Prostate gland (tissue), 2 donors: ENCODE data around the gene NXPE1. TPM values are rescaled to one million over a fixed set of nuclear protein-coding genes. Genes with fewer than 3 reads are reported as not detected.

ENCODE experiments used
- DNase-seq: peaks from one replicate; pipeline ENCODE4 v3.0.0-alpha.2; 2019; ENCODE audit warnings: low spot score
- H3K27ac ChIP-seq, 2 donors: fragments of 200-600 bp; sonication (generic); 2 replicates each; pipeline ENCODE4 v1.5.1; 2017 to 2019
- H3K27me3 ChIP-seq: fragments of 200-600 bp; sonication (generic); replicated peaks from 2 replicates; pipeline ENCODE4 v1.5.1; 2019; ENCODE audit not compliant: insufficient read depth
- H3K36me3 ChIP-seq, 2 donors: fragments of 200-600 bp; sonication (generic); 1 replicate in 1 of 2; 2 replicates in 1 of 2; pipeline versions ENCODE4 v1.5.1 to v1.8.1; 2017 to 2019
- H3K4me1 ChIP-seq: fragments of 200-600 bp; sonication (generic); replicated peaks from 2 replicates; pipeline ENCODE4 v1.5.1; 2019
- H3K4me3 ChIP-seq, 2 donors: fragments of 200-600 bp; sonication (generic); 2 replicates each; pipeline ENCODE4 v1.5.1; 2017 to 2019
- H3K9me3 ChIP-seq: fragments of 200-600 bp; sonication (generic); 2 replicates; pipeline ENCODE4 v1.5.1; 2017
- POLR2A ChIP-seq: fragments of 450-650 bp; IDR thresholded peaks from one replicate; pipeline ENCODE4 v1.6.1; 2016; ENCODE audit warnings: antibody characterized with exemption, mild to moderate bottlenecking
- POLR2AphosphoS5 ChIP-seq: sonication (generic); formaldehyde crosslinking; IDR thresholded peaks from one replicate; pipeline ENCODE4 v1.6.1; 2017; ENCODE audit warnings: antibody characterized with exemption
- WGBS: methylation state at CpG from one replicate; pipeline ENCODE4 v1.1.5; 2018; 5-methylcytosine and 5-hydroxymethylcytosine counted together
- intact Hi-C: fragments of 100-400 bp; cut with DNase I; formaldehyde crosslinking; loops from one replicate; pipeline ENCODE4 v1.14.2; 2022
- total RNA-seq, 2 donors: library from RNA; depleted of rRNA; stranded (reverse); fragments of >200 nt; gene quantifications; one replicate each; pipeline ENCODE4 v1.1.0, GENCODE V29; 2016
- TF ChIP-seq, protein P1 (sequence below), 4 experiments: fragments of 200-600 bp in 2 of 4; fragments of 450-650 bp in 2 of 4; sonication (generic) in 2 of 4; IDR thresholded peaks; 1 replicate in 3 of 4; 2 replicates in 1 of 4; pipeline ENCODE4 v1.5.1; 2016 to 2019; ENCODE audit warnings: antibody characterized with exemption in 4 of 4, mild to moderate bottlenecking in 2 of 4, moderate library complexity in 2 of 4

The NXPE1 gene
- total RNA-seq, 2 donors from 2014 or later, result 0.09 to 3.0 TPM

DNA sequence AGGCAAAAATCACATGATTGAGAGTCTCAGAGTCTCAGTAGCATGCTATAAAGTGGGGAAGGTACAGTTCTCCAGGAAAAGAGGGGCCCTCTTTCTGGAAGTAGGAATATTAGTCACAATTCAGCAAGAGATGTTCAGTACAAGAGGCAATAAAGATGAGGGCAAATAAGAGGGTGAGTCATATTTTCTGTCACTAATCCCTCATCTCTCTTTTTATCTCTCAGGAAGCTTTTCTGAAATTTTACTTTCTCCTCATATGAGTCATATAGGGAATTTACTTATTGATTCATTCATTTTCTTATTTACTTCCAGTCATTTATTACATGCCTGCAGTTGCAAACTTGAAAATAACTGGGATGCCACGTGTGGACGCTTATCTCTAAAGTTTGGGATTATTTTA lies 3.4 kb upstream of the NXPE1 start:
- WGBS, result 63% methylated on average over 2 of the region's 2 CpGs

DNA sequence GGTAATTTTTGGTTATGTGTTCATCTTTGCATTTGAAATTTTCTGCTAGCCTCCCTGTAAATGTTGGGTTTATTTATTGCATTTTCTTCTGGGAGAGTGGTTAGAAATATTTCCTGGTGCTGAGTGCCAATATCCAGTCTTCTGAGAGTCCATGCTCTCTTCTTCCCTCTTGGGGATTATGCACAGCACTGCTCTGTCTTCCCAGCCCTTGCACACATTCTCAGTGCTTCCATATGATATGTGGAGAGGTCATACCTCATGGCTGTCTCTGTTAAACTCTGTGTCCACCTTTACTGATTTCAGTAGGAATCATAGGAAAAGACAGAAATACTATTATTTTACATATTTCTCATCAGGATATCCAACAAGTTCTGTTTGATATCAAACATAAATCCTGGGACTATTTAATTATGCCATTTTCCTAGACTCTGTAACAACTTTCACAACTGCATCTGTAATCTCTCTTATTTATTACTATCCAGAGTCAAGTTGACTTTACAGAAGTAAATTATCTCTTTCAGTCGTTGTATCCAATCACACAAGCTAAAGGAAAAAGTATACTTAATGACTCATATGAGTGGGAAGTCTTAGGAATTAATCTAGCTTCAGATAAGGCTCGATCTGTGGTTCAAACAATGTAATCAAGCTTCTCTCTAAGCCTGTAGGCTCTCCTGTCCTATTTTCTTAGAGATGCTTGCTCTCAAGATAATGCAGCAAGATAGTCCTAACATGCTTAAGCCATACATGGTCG lies 2.7 kb upstream of the NXPE1 start:
- no peaks in the 10 kb centered on the region for H3K36me3 ChIP-seq
- H3K27me3 ChIP-seq, result no peaks in the 10 kb centered on the region
- H3K4me3 ChIP-seq, result no peak overlapping the region
- no peak overlapping the region for H3K27ac ChIP-seq
- H3K4me1 ChIP-seq, result no peaks in the 10 kb centered on the region
- H3K9me3 ChIP-seq, result no peaks in the 10 kb centered on the region
- 39% methylated on average over 3 of the region's 3 CpGs for WGBS
- intact Hi-C loops, result no loop called here
- no peak for DNase-seq
- TF ChIP-seq, protein P1, sequence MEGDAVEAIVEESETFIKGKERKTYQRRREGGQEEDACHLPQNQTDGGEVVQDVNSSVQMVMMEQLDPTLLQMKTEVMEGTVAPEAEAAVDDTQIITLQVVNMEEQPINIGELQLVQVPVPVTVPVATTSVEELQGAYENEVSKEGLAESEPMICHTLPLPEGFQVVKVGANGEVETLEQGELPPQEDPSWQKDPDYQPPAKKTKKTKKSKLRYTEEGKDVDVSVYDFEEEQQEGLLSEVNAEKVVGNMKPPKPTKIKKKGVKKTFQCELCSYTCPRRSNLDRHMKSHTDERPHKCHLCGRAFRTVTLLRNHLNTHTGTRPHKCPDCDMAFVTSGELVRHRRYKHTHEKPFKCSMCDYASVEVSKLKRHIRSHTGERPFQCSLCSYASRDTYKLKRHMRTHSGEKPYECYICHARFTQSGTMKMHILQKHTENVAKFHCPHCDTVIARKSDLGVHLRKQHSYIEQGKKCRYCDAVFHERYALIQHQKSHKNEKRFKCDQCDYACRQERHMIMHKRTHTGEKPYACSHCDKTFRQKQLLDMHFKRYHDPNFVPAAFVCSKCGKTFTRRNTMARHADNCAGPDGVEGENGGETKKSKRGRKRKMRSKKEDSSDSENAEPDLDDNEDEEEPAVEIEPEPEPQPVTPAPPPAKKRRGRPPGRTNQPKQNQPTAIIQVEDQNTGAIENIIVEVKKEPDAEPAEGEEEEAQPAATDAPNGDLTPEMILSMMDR (IDR thresholded peaks at IDR 0.05), result no peak
- TF ChIP-seq POLR2A (no peak), POLR2AphosphoS5 (no peak)

More for the DNA sequence above, 3.4 kb upstream of the NXPE1 start:
- no peak overlapping the region for H3K27ac ChIP-seq
- H3K4me1 ChIP-seq, result no peaks in the 10 kb centered on the region
- no peaks in the 10 kb centered on the region for H3K27me3 ChIP-seq
- no peak for TF ChIP-seq POLR2AphosphoS5
- TF ChIP-seq POLR2A, result no peak
- TF ChIP-seq, protein P1 (IDR thresholded peaks at IDR 0.05), result no peak
- H3K36me3 ChIP-seq, result no peaks in the 10 kb centered on the region
- DNase-seq, result no peak
- H3K4me3 ChIP-seq, result no peak overlapping the region
- intact Hi-C loops, result no loop called here
- H3K9me3 ChIP-seq, result no peaks in the 10 kb centered on the region

GRCh38 chr11:114556135-114556534 lies 3.5 kb downstream of the NXPE1 start:
- WGBS, result 15% methylated on average over 1 of the region's 1 CpG
- DNase-seq, result no peak
- Histone ChIP-seq H3K27ac (no peak overlapping the region), H3K4me1 (no peaks in the 10 kb centered on the region), H3K4me3 (no peak overlapping the region), H3K9me3 (no peaks in the 10 kb centered on the region), H3K27me3 (no peaks in the 10 kb centered on the region), H3K36me3 (no peaks in the 10 kb centered on the region)
- TF ChIP-seq, protein P1 (IDR thresholded peaks at IDR 0.05), result no peak
- TF ChIP-seq POLR2AphosphoS5, result no peak
- TF ChIP-seq POLR2A, result no peak
- intact Hi-C loops, result no loop called here

GRCh38 chr11:114553642-114554041 lies 6.0 kb downstream of the NXPE1 start:
- no peak overlapping the region for H3K27ac ChIP-seq
- H3K9me3 ChIP-seq, result no peaks in the 10 kb centered on the region
- H3K27me3 ChIP-seq, result no peaks in the 10 kb centered on the region
- no peaks in the 10 kb centered on the region for H3K36me3 ChIP-seq
- H3K4me3 ChIP-seq, result no peak overlapping the region
- no peak for DNase-seq
- WGBS, result 83% methylated on average over 2 of the region's 2 CpGs
- no peaks in the 10 kb centered on the region for H3K4me1 ChIP-seq
- intact Hi-C loops, result no loop called here
- TF ChIP-seq POLR2AphosphoS5, result no peak
- TF ChIP-seq, protein P1 (IDR thresholded peaks at IDR 0.05), result no peak
- no peak for TF ChIP-seq POLR2A

- 75% methylated on average over 4 of the region's 4 CpGs for WGBS
- TF ChIP-seq, protein P1 (IDR thresholded peaks at IDR 0.05), result no peak
- no peak for TF ChIP-seq POLR2A
- TF ChIP-seq POLR2AphosphoS5, result no peak
Observed at GRCh38 chr11:114551060-114551459, 8.6 kb downstream of the NXPE1 start.

More at GRCh38 chr11:114551060-114551459, 8.6 kb downstream of the NXPE1 start:
- Histone ChIP-seq H3K4me3 (no peak overlapping the region), H3K27me3 (no peaks in the 10 kb centered on the region), H3K36me3 (no peaks in the 10 kb centered on the region), H3K4me1 (no peaks in the 10 kb centered on the region), H3K9me3 (no peaks in the 10 kb centered on the region), H3K27ac (no peak overlapping the region)
- intact Hi-C loops, result no loop called here
- no peak for DNase-seq
